Kidney glomerular epithelial cell (primary cell): Measurements from ENCODE around the gene ASTL.

Source experiments
- DNase-seq: peaks from one replicate; lab custom pipeline; 2025; lab: John Stamatoyannopoulos, UW

Gene ASTL

GRCh38 chr2:96112501-96113366, 25.6 kb downstream of the ASTL start:
- no peak for DNase-seq

- no peak for DNase-seq
Observed at GRCh38 chr2:96111823-96112500, 26.3 kb downstream of the ASTL start.

GRCh38 chr2:96111257-96111640, 27.1 kb downstream of the ASTL start:
- no peak for DNase-seq

- no peak for DNase-seq
Observed at GRCh38 chr2:96110621-96111256, 27.6 kb downstream of the ASTL start.

- no peak for DNase-seq
Observed at GRCh38 chr2:96109931-96110511, 28.3 kb downstream of the ASTL start.

GRCh38 chr2:96109361-96109680, 29.0 kb downstream of the ASTL start:
- no peak for DNase-seq

- no peak for DNase-seq
Observed at GRCh38 chr2:96108541-96109360, 29.6 kb downstream of the ASTL start.

GRCh38 chr2:96108151-96108540, 30.2 kb downstream of the ASTL start:
- no peak for DNase-seq

- no peak for DNase-seq
Observed at GRCh38 chr2:96107708-96108065, 30.6 kb downstream of the ASTL start.

- DNase-seq, result no peak
Observed at GRCh38 chr2:96106991-96107707, 31.2 kb downstream of the ASTL start.

- no peak for DNase-seq
Observed at GRCh38 chr2:96105994-96106715, 32.1 kb downstream of the ASTL start.

GRCh38 chr2:96105152-96105915, 33.0 kb downstream of the ASTL start:
- no peak for DNase-seq

- DNase-seq, result no peak
Observed at GRCh38 chr2:96104487-96104861, 33.8 kb downstream of the ASTL start.

- DNase-seq, result no peak
Observed at GRCh38 chr2:96103761-96104486, 34.4 kb downstream of the ASTL start.

GRCh38 chr2:96103187-96103601, 35.1 kb downstream of the ASTL start:
- no peak for DNase-seq

GRCh38 chr2:96102596-96103186, 35.6 kb downstream of the ASTL start:
- no peak for DNase-seq

GRCh38 chr2:96100893-96101304, 37.4 kb downstream of the ASTL start:
- no peak for DNase-seq

GRCh38 chr2:96099861-96100798, 38.2 kb downstream of the ASTL start:
- no peak for DNase-seq
